Glutamatergic neuron (in vitro differentiated cells): Measurements from ENCODE around the gene UNC13B. TPM values are rescaled to one million over a fixed set of nuclear protein-coding genes. Genes with fewer than 3 reads are reported as not detected.
"Not testable (repeated sequence)": the region's sequence is repeated elsewhere in the genome, so short reads cannot be mapped to it uniquely, and the experiment has no call there.

Experiments
- DNase-seq: peaks from one replicate; pipeline ENCODE4 v3.0.0; 2022
- H3K27ac Mint-ChIP-seq: one replicate; pipeline ENCODE4 v1.8.0; 2020; ENCODE audit warnings: mild to moderate bottlenecking, mixed read lengths, inconsistent platforms; ENCODE audit not compliant: unreplicated experiment
- H3K27me3 Mint-ChIP-seq: one replicate; pipeline ENCODE4 v1.8.0; 2020; ENCODE audit warnings: mild to moderate bottlenecking, moderate library complexity, mixed read lengths, inconsistent platforms; ENCODE audit not compliant: unreplicated experiment
- H3K36me3 Mint-ChIP-seq: one replicate; pipeline ENCODE4 v1.8.0; 2020; ENCODE audit warnings: mild to moderate bottlenecking, mixed read lengths, inconsistent platforms; ENCODE audit not compliant: unreplicated experiment
- H3K4me1 Mint-ChIP-seq: one replicate; pipeline ENCODE4 v1.8.0; 2020; ENCODE audit warnings: mild to moderate bottlenecking, low read depth, mixed read lengths, inconsistent platforms; ENCODE audit not compliant: unreplicated experiment
- H3K4me3 Mint-ChIP-seq: one replicate; pipeline ENCODE4 v1.8.0; 2020; ENCODE audit warnings: mild to moderate bottlenecking, mixed read lengths, inconsistent platforms; ENCODE audit not compliant: unreplicated experiment
- H3K9me3 Mint-ChIP-seq: one replicate; pipeline ENCODE4 v1.8.0; 2020; ENCODE audit warnings: mild to moderate bottlenecking, moderate library complexity, mixed read lengths, inconsistent platforms; ENCODE audit not compliant: unreplicated experiment
- CTCF ChIP-seq: fragments of 200-600 bp; sonication (generic); IDR thresholded peaks from one replicate; pipeline ENCODE4 v1.5.0; 2021; ENCODE audit not compliant: partially characterized antibody, unreplicated experiment
- total RNA-seq: library from RNA; stranded (reverse); fragmentation: NEBNext Ultra II Directional; extraction: Animal tissue kit (Norgen Biotek cat#: 25700); gene quantifications from one replicate; pipeline ENCODE4 v1.2.1, GENCODE V29; 2021; ENCODE audit not compliant: unreplicated experiment

The UNC13B gene
- total RNA-seq, 1 donor from 2014 or later, result 90.7 TPM

- Mint-ChIP-seq H3K4me1 (peaks cover 7% of the 10 kb centered on the region), H3K36me3 (peaks cover 9% of the 10 kb centered on the region), H3K4me3 (no peak overlapping the region), H3K27ac (no peak overlapping the region), H3K27me3 (peaks cover 2% of the 10 kb centered on the region), H3K9me3 (peaks cover 6% of the 10 kb centered on the region)
- no peak for TF ChIP-seq CTCF
- no peak for DNase-seq
These were observed 15.7 kb downstream of the UNC13B start for GRCh38 chr9:35177520-35177919.

DNA sequence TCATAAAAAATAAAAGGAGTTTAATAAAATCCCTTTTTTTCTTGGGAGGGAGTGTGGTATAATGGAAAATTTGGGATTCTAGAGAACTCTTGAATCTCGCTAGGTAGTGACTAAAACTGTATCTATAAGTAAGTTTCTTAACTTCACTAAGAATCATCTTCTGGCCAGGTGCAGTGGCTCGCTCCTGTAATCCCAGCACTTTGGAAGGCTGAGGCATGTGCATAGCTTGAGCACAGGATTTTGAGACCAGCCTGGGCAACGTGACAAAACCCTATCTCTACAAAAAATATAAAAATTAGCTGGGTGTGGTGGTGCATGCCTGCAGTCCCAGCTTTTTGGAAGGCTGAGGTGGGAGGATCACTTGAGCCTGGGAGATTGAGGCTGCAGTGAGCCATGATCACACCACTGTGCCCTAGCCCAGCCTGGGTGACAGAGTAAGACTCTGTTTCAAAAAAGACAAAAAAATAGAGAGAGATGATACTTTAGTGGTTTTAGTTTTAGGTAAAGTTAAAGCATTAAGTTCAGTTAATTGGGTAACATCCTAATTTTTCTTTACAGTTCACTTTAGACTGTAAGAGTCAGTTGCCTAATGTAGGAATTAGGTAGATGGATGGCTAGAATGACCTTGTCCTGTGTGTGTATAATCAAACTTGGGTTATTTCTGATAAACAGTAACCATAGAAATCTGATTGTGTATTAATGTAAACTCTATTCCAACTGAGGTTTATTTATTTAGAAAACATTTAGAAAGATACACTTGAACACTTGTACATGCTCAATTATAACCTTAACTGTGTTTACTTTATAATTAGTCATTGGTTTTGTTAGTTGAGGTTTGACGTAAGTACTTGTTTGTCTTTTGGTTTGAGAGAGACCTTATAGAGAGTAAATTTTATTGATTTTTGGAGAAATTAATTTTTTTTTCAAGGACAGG, 17.8 kb downstream of the UNC13B start:
- Mint-ChIP-seq H3K4me1 (no peaks in the 10 kb centered on the region), H3K4me3 (no peak overlapping the region), H3K36me3 (peaks cover 9% of the 10 kb centered on the region), H3K27ac (no peak overlapping the region), H3K9me3 (peaks cover 7% of the 10 kb centered on the region), H3K27me3 (peaks cover 2% of the 10 kb centered on the region)
- DNase-seq, result no peak
- TF ChIP-seq CTCF, result no peak

- no peak for TF ChIP-seq CTCF
- H3K9me3 Mint-ChIP-seq, result peaks cover 10% of the 10 kb centered on the region
These were observed 19.0 kb downstream of the UNC13B start for GRCh38 chr9:35180801-35181200.

DNA sequence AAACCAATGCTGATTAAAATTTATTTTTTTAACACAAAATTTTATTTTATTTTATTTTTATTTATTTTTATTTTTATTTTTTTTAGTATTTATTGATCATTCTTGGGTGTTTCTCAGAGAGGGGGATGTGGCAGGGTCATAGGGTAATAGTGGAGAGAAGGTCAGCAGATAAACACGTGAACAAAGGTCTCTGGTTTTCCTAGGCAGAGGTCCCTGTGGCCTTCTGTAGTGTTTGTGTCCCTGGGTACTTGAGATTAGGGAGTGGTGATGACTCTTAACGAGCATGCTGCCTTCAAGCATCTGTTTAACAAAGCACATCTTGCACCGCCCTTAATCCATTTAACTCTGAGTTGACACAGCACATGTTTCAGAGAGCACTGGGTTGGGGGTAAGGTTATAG, 20.6 kb downstream of the UNC13B start:
- H3K27me3 Mint-ChIP-seq, H3K27ac Mint-ChIP-seq, DNase-seq, H3K36me3 Mint-ChIP-seq, H3K4me3 Mint-ChIP-seq, H3K4me1 Mint-ChIP-seq: not testable (repeated sequence)
- peaks cover 13% of the 10 kb centered on the region for H3K9me3 Mint-ChIP-seq

More at GRCh38 chr9:35180801-35181200, 19.0 kb downstream of the UNC13B start:
- Mint-ChIP-seq H3K27me3 (no peaks in the 10 kb centered on the region), H3K27ac (no peak overlapping the region), H3K4me1 (no peaks in the 10 kb centered on the region), H3K36me3 (peaks cover under 1% of the 10 kb centered on the region), H3K4me3 (no peak overlapping the region)
- no peak for DNase-seq

- H3K9me3 Mint-ChIP-seq, result peaks cover 13% of the 10 kb centered on the region
- H3K4me1 Mint-ChIP-seq, H3K27ac Mint-ChIP-seq, H3K4me3 Mint-ChIP-seq, H3K36me3 Mint-ChIP-seq, DNase-seq, H3K27me3 Mint-ChIP-seq: not testable (repeated sequence)
These were observed 21.4 kb downstream of the UNC13B start for GRCh38 chr9:35182996-35183754.

GRCh38 chr9:35183755-35184480, 22.1 kb downstream of the UNC13B start:
- peaks cover 13% of the 10 kb centered on the region for H3K9me3 Mint-ChIP-seq
- H3K4me3 Mint-ChIP-seq, H3K27me3 Mint-ChIP-seq, H3K36me3 Mint-ChIP-seq, DNase-seq, H3K4me1 Mint-ChIP-seq, H3K27ac Mint-ChIP-seq: not testable (repeated sequence)
